GM12801 (cell line): ENCODE results near the gene SEMA3A.

Experiments
- CTCF ChIP-seq: IDR thresholded peaks from one replicate; pipeline ENCODE4 v1.5.1; 2011; ENCODE audit warnings: control low read depth; ENCODE audit not compliant: insufficient read length; ENCODE audit errors: extremely low read depth

SEMA3A gene

GRCh38 chr7:83996879-83997278 lies 197.7 kb downstream of the SEMA3A start:
- no peak for TF ChIP-seq CTCF

- TF ChIP-seq CTCF = no peak
These were observed 206.8 kb downstream of the SEMA3A start for GRCh38 chr7:83987764-83988163.

- TF ChIP-seq CTCF = no peak
These were observed 208.8 kb downstream of the SEMA3A start for GRCh38 chr7:83985821-83986220.

- no peak for TF ChIP-seq CTCF
These were observed 210.0 kb downstream of the SEMA3A start for GRCh38 chr7:83984591-83984990.

- TF ChIP-seq CTCF = no peak
These were observed 210.5 kb downstream of the SEMA3A start for GRCh38 chr7:83984076-83984475.

GRCh38 chr7:83983606-83984005 lies 211.0 kb downstream of the SEMA3A start:
- no peak for TF ChIP-seq CTCF

GRCh38 chr7:83976302-83976701 lies 218.3 kb downstream of the SEMA3A start:
- TF ChIP-seq CTCF = no peak

- TF ChIP-seq CTCF = no peak
These were observed 224.5 kb downstream of the SEMA3A start for GRCh38 chr7:83970081-83970480.
